Common myeloid progenitor, CD34-positive (primary cell): Measurements from ENCODE around the gene SHD.

Experiments used
- CTCF ChIA-PET: fragments of 350-600 bp; sonication (Branson Sonifier 250); formaldehyde crosslinking; loops from one replicate; lab custom pipeline; 2021; ENCODE audit warnings: antibody characterized with exemption; lab: Charles Lee
- POLR2A ChIA-PET: fragments of 350-600 bp; sonication (Branson Sonifier 250); formaldehyde crosslinking; loops from one replicate; lab custom pipeline; 2021; ENCODE audit warnings: antibody characterized with exemption; lab: Charles Lee
- DNase-seq, 3 donors: peaks; one replicate each; pipeline versions ENCODE4 v3.0.0 to v3.0.0-alpha.2; 2013
- H3K27ac ChIP-seq, 2 experiments: 1 replicate in 1 of 2; 2 replicates in 1 of 2; pipeline ENCODE4 v1.7.0; 2013; ENCODE audit warnings: inconsistent platforms in 2 of 2, low read length in 2 of 2, mild to moderate bottlenecking in 2 of 2, low read depth in 1 of 2, moderate library complexity in 1 of 2; ENCODE audit not compliant: severe bottlenecking in 2 of 2, insufficient read depth in 1 of 2, poor library complexity in 1 of 2
- H3K27me3 ChIP-seq, 5 experiments: replicated peaks in 2 of 5; 1 replicate in 3 of 5; 2 replicates in 2 of 5; pipeline versions ENCODE4 v1.6.1 to v1.7.0; 2013; ENCODE audit warnings: low read length in 4 of 5, mild to moderate bottlenecking in 2 of 5, moderate library complexity in 2 of 5, inconsistent platforms in 1 of 5; ENCODE audit not compliant: insufficient read depth in 5 of 5, control insufficient read depth in 4 of 5
- H3K36me3 ChIP-seq, 4 experiments: 1 replicate in 2 of 4; 2 replicates in 2 of 4; pipeline versions ENCODE4 v1.6.1 to v1.7.0; 2013; ENCODE audit warnings: low read length in 3 of 4, control low read depth in 1 of 4, mild to moderate bottlenecking in 1 of 4; ENCODE audit not compliant: control insufficient read depth in 4 of 4, insufficient read depth in 4 of 4
- H3K4me1 ChIP-seq, 4 experiments: 1 replicate in 3 of 4; 2 replicates in 1 of 4; pipeline versions ENCODE4 v1.6.1 to v1.7.1; 2013; ENCODE audit warnings: low read length in 3 of 4, mild to moderate bottlenecking in 3 of 4, control low read depth in 1 of 4, inconsistent platforms in 1 of 4, moderate library complexity in 1 of 4; ENCODE audit not compliant: control insufficient read depth in 4 of 4, insufficient read depth in 4 of 4; ENCODE audit errors: control extremely low read depth in 1 of 4
- H3K4me3 ChIP-seq, 7 experiments: 1 replicate in 4 of 7; 2 replicates in 3 of 7; pipeline versions ENCODE4 v1.5.1 to v1.7.0; 2013; ENCODE audit warnings: mild to moderate bottlenecking in 7 of 7, low read length in 6 of 7, moderate library complexity in 6 of 7, inconsistent platforms in 2 of 7, low read depth in 2 of 7, control low read depth in 1 of 7; ENCODE audit not compliant: insufficient read depth in 4 of 7, control insufficient read depth in 1 of 7; ENCODE audit errors: extremely low read depth in 1 of 7
- H3K9me3 ChIP-seq, 5 experiments: 1 replicate in 4 of 5; 2 replicates in 1 of 5; pipeline versions ENCODE4 v1.6.1 to v1.7.1; 2013; ENCODE audit warnings: low read length in 4 of 5, mild to moderate bottlenecking in 2 of 5, inconsistent platforms in 1 of 5, low read depth in 1 of 5, moderate library complexity in 1 of 5; ENCODE audit not compliant: control insufficient read depth in 4 of 5, insufficient read depth in 2 of 5; ENCODE audit errors: control extremely low read depth in 1 of 5
- WGBS: methylation state at CpG from one replicate; pipeline ENCODE4 v1.1.5; 2013; ENCODE audit not compliant: insufficient coverage; 5-methylcytosine and 5-hydroxymethylcytosine counted together

SHD gene

GRCh38 chr19:4303819-4304537 lies 24.9 kb downstream of the SHD start:
- no peaks in the 10 kb centered on the region for H3K36me3 ChIP-seq
- ChIA-PET CTCF (interaction anchor here (1.0 kb wide), 1 partner anchor 37 kb away, joined by 3 read pairs; no protein-coding TSS in a partner anchor), POLR2A (interaction anchor here (1.1 kb wide), 1 partner anchor 18 kb away, joined by 3 read pairs; no protein-coding TSS in a partner anchor)
- 79% methylated on average over 12 of the region's 18 CpGs for WGBS
- no peaks in the 10 kb centered on the region for H3K27me3 ChIP-seq
- H3K27ac ChIP-seq: no peak overlapping the region
- H3K4me3 ChIP-seq: peak overlapping the region in 3 of 7 experiments; percentile 8 to 36 (median 28)
- no peak for DNase-seq
- peaks cover 4 to 27% (median 23%) of the 10 kb centered on the region in 4 experiments for H3K4me1 ChIP-seq
- no peaks in the 10 kb centered on the region for H3K9me3 ChIP-seq

GRCh38 chr19:4304538-4305256 lies 25.6 kb downstream of the SHD start, which contains the start of gene FSD1:
FSD1 (plus strand) TSS chr19:4304598; CDS start chr19:4304747, 149 bp downstream.
- POLR2A ChIA-PET: interaction anchor here (1.1 kb wide), 1 partner anchor 17 kb away, joined by 3 read pairs; no protein-coding TSS in a partner anchor
- Histone ChIP-seq H3K36me3 (no peaks in the 10 kb centered on the region), H3K27me3 (no peaks in the 10 kb centered on the region), H3K4me3 (peak within 1 kb of the TSS in 3 of 7 experiments; percentile 8 to 36 (median 28)), H3K4me1 (peaks cover 4 to 27% (median 23%) of the 10 kb centered on the region in 4 experiments), H3K27ac (no peak within 1 kb of the TSS), H3K9me3 (no peaks in the 10 kb centered on the region)
- peak; percentile 52 to 73 (median 69) for DNase-seq
- WGBS: 8% methylated on average over 26 of the region's 63 CpGs
- CTCF ChIA-PET: interaction anchor here (2.8 kb wide), 1 partner anchor 16 kb away, joined by 18 read pairs; no protein-coding TSS in a partner anchor

- H3K27me3 ChIP-seq: no peaks in the 10 kb centered on the region
- ChIA-PET CTCF (interaction anchor here (2.8 kb wide), 1 partner anchor 16 kb away, joined by 18 read pairs; no protein-coding TSS in a partner anchor), POLR2A (no interaction called here)
- 87% methylated on average over 6 of the region's 7 CpGs for WGBS
- no peaks in the 10 kb centered on the region for H3K36me3 ChIP-seq
- no peak for DNase-seq
- no peak overlapping the region for H3K4me3 ChIP-seq
- no peaks in the 10 kb centered on the region for H3K9me3 ChIP-seq
- peaks cover 4 to 27% (median 23%) of the 10 kb centered on the region in 4 experiments for H3K4me1 ChIP-seq
- no peak overlapping the region for H3K27ac ChIP-seq
Observed at GRCh38 chr19:4305257-4305612, 26.2 kb downstream of the SHD start.

- Histone ChIP-seq H3K27me3 (no peaks in the 10 kb centered on the region), H3K27ac (no peak overlapping the region), H3K4me3 (no peak overlapping the region), H3K36me3 (no peaks in the 10 kb centered on the region), H3K4me1 (peaks cover 4 to 25% (median 23%) of the 10 kb centered on the region in 4 experiments), H3K9me3 (no peaks in the 10 kb centered on the region)
- DNase-seq: no peak
- ChIA-PET POLR2A (interaction anchor here (0.7 kb wide), 1 partner anchor 37 kb away, joined by 6 read pairs; no protein-coding TSS in a partner anchor), CTCF (interaction anchor here (1.4 to 2.8 kb wide), 2 partner anchors 15 to 25 kb away, joined by 3 to 18 read pairs; no protein-coding TSS in a partner anchor)
- WGBS: 95% methylated on average over 16 of the region's 16 CpGs
Observed at GRCh38 chr19:4305659-4306058, 26.6 kb downstream of the SHD start.

GRCh38 chr19:4310247-4311121 lies 31.4 kb downstream of the SHD start:
- H3K27ac ChIP-seq: no peak overlapping the region
- H3K4me3 ChIP-seq: no peak overlapping the region
- no peak for DNase-seq
- POLR2A ChIA-PET: no interaction called here
- H3K4me1 ChIP-seq: no peaks in the 10 kb centered on the region
- 96% methylated on average over 16 of the region's 22 CpGs for WGBS
- CTCF ChIA-PET: no interaction called here
- H3K36me3 ChIP-seq: no peaks in the 10 kb centered on the region
- H3K27me3 ChIP-seq: no peaks in the 10 kb centered on the region
- H3K9me3 ChIP-seq: no peaks in the 10 kb centered on the region

DNA sequence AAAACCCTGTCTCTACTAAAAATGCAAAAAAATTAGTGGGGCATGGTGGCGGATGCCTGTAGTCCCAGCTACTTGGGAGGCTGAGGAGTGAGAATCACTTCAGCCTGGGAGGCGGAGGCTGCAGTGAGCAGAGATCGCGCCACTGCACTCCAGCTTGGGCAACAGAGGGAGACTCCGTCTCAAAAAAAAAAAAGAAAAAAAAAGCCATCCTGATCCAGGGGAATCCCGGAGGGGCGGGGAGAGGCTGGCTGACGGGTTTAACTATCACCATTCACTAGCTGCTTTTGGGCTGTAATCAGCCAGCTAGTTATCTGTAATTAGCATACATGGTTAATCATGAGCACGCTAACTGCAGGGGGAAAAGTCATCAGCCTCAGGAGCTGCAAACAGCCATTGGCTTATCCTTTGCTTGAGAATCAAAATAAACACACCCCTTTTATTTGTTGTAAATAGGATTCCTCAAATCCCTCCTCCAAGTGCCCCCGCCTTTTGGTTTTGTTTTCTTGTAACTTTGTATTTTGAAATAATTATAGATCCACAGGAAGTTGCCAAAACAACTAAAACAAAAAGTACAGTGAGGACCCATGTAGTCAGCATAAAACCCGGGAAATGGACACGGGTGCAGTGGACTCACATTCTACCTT lies 34.9 kb downstream of the SHD start:
- no peak for DNase-seq
- CTCF ChIA-PET: interaction anchor here (0.6 to 1.4 kb wide), 2 partner anchors 46 to 51 kb away, joined by 3 read pairs; no protein-coding TSS in a partner anchor
- Histone ChIP-seq H3K4me1 (peaks cover 0 to under 1% (median 0%) of the 10 kb centered on the region in 4 experiments), H3K9me3 (no peaks in the 10 kb centered on the region), H3K27ac (no peak overlapping the region), H3K27me3 (no peaks in the 10 kb centered on the region), H3K36me3 (no peaks in the 10 kb centered on the region), H3K4me3 (no peak overlapping the region)
- POLR2A ChIA-PET: interaction anchor here (0.6 kb wide), 1 partner anchor 312 kb away, joined by 4 read pairs; no protein-coding TSS in a partner anchor
- WGBS: 90% methylated on average over 6 of the region's 12 CpGs
